Measurements from ENCODE around the gene NCKAP5L.

Gene NCKAP5L

GRCh38 chr12:49767333-49767732, 60.9 kb downstream of the NCKAP5L start:
- Histone ChIP-seq H3K79me2 (ENCODE audit: low read length) (no peaks in the 10 kb centered on the region), H3K9ac (ENCODE audit: low read length) (no peak overlapping the region), H3K27ac (ENCODE audit: low read length) (no peak overlapping the region), H4K20me1 (ENCODE audit: insufficient read depth, low read length) (peaks cover 3% of the 10 kb centered on the region), H3K4me1 (ENCODE audit: low read length) (peaks cover 6% of the 10 kb centered on the region), H2AFZ (ENCODE audit: low read depth, low read length) (no peak overlapping the region), H3K4me3 (ENCODE audit: low read length) (no peak overlapping the region), H3K27me3 (ENCODE audit: low read depth, low read length) (no peaks in the 10 kb centered on the region), H3K4me2 (ENCODE audit: low read length) (no peak overlapping the region), H3K9me3 (ENCODE audit: insufficient read depth, low read length) (no peaks in the 10 kb centered on the region), H3K36me3 (replicated peaks; ENCODE audit: low read depth, low read length) (peaks cover 22% of the 10 kb centered on the region)
- TF ChIP-seq EZH2phosphoT487 (IDR thresholded peaks at IDR 0.05; ENCODE audit: low read depth) = no peak
- TF ChIP-seq CTCF (IDR thresholded peaks at IDR 0.05; ENCODE audit: low read depth, low read length) = no peak

DNA sequence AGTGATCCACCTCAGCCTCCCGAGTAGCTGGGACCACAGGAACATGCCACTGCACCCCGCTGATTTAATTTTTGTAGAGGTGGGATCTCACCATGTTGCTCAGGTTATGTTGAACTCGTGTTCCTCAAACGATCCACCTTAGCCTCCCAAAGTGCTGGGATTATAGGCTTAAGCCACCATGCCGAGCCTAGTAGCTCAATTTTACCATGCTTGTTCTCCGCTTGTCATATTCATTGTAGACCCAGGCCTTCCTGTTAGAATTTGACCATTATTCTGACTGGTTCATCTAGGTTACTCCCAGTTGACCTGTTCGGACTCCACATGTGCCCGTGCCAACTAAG, 62.1 kb downstream of the NCKAP5L start:
- TF ChIP-seq EZH2phosphoT487 (IDR thresholded peaks at IDR 0.05; ENCODE audit: low read depth) (no peak), CTCF (IDR thresholded peaks at IDR 0.05; ENCODE audit: low read depth, low read length) (no peak)
- Histone ChIP-seq H3K27me3 (ENCODE audit: low read depth, low read length) (no peaks in the 10 kb centered on the region), H4K20me1 (ENCODE audit: insufficient read depth, low read length) (peaks cover 3% of the 10 kb centered on the region), H3K36me3 (replicated peaks; ENCODE audit: low read depth, low read length) (peaks cover 34% of the 10 kb centered on the region), H3K27ac (ENCODE audit: low read length) (no peak overlapping the region), H3K4me3 (ENCODE audit: low read length) (no peak overlapping the region), H3K9me3 (ENCODE audit: insufficient read depth, low read length) (no peaks in the 10 kb centered on the region), H3K4me2 (ENCODE audit: low read length) (no peak overlapping the region), H2AFZ (ENCODE audit: low read depth, low read length) (no peak overlapping the region), H3K9ac (ENCODE audit: low read length) (no peak overlapping the region), H3K79me2 (ENCODE audit: low read length) (no peaks in the 10 kb centered on the region), H3K4me1 (ENCODE audit: low read length) (peaks cover 10% of the 10 kb centered on the region)

DNA sequence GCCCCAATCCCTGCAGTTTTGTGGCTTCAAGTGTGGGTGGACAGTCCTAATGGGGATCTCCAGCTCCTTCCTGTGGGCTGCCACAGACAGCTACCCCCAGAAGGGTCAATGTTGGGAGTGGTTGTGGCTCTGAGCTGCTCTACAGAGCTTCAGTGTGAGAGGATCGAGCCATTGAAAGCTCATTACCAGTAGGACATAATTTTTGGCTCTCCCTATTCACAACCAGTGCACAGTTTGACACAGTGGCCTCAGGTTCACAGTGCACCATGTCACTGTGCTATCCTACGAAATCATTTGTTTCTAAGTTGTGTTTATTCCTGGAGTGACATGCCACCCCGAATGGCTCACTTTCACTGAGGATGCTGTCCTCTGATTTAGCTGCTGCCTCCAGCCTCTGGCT, 64.1 kb downstream of the NCKAP5L start:
- Histone ChIP-seq H4K20me1 (ENCODE audit: insufficient read depth, low read length) (peaks cover 3% of the 10 kb centered on the region), H3K27ac (ENCODE audit: low read length) (no peak overlapping the region), H3K4me1 (ENCODE audit: low read length) (peaks cover 10% of the 10 kb centered on the region), H3K9me3 (ENCODE audit: insufficient read depth, low read length) (no peaks in the 10 kb centered on the region), H3K4me3 (ENCODE audit: low read length) (no peak overlapping the region), H3K9ac (ENCODE audit: low read length) (no peak overlapping the region), H3K27me3 (ENCODE audit: low read depth, low read length) (no peaks in the 10 kb centered on the region), H2AFZ (ENCODE audit: low read depth, low read length) (no peak overlapping the region), H3K79me2 (ENCODE audit: low read length) (no peaks in the 10 kb centered on the region), H3K4me2 (ENCODE audit: low read length) (no peak overlapping the region), H3K36me3 (replicated peaks; ENCODE audit: low read depth, low read length) (peaks cover 43% of the 10 kb centered on the region)
- TF ChIP-seq CTCF (IDR thresholded peaks at IDR 0.05; ENCODE audit: low read depth, low read length) (no peak), EZH2phosphoT487 (IDR thresholded peaks at IDR 0.05; ENCODE audit: low read depth) (no peak)

DNA sequence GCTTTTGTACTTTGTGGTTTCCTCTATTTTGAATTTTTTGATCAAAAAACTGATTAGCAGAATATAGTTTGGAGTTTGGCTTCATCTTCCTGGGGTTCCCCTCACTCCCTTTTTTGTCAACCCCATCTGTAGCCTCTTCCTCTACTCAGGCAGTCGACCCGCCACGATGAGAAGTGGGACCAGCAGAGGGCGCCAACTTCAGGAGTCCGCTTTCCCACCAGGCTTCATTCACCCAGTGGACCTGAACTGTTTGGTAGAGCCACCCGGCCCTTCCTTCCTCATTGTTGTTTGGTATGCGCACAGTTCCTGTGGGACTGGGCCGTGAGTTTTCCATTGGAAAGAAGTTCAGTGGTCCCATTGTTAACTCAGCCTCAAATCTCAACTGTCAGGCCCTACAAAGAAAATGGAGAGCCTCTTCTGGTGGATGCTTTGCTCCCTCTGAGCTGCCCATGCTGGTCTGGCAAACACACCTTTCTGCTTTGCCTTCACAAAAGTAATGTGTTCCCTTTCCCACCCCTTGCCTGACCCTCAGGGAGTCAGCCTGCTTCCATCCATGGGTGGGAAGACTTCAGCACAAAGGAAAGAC, 65.1 kb downstream of the NCKAP5L start:
- Histone ChIP-seq H3K79me2 (ENCODE audit: low read length) (no peaks in the 10 kb centered on the region), H3K4me3 (ENCODE audit: low read length) (no peak overlapping the region), H3K4me1 (ENCODE audit: low read length) (peaks cover 10% of the 10 kb centered on the region), H4K20me1 (ENCODE audit: insufficient read depth, low read length) (peaks cover 3% of the 10 kb centered on the region), H3K36me3 (replicated peaks; ENCODE audit: low read depth, low read length) (peaks cover 53% of the 10 kb centered on the region), H3K9me3 (ENCODE audit: insufficient read depth, low read length) (no peaks in the 10 kb centered on the region), H2AFZ (ENCODE audit: low read depth, low read length) (no peak overlapping the region), H3K27ac (ENCODE audit: low read length) (0 out of 2 replicates have a peak overlapping the region, but pooled peaks have one; percentile 19), H3K4me2 (ENCODE audit: low read length) (no peak overlapping the region), H3K9ac (ENCODE audit: low read length) (no peak overlapping the region), H3K27me3 (ENCODE audit: low read depth, low read length) (no peaks in the 10 kb centered on the region)
- TF ChIP-seq CTCF (IDR thresholded peaks at IDR 0.05; ENCODE audit: low read depth, low read length) = peak; percentile 82
- no peak for TF ChIP-seq EZH2phosphoT487 (IDR thresholded peaks at IDR 0.05; ENCODE audit: low read depth)
